Femur (tissue), 1 donor: ENCODE measurements around the gene EIF1AY.
A peak's percentile ranks its signal among the peaks of the same experiment; 100 is the strongest.
"Not testable (repeated sequence)": the region's sequence is repeated elsewhere in the genome, so short reads cannot be mapped to it uniquely, and the experiment has no call there.

ENCODE experiments used
- DNase-seq: peaks from one replicate; pipeline ENCODE4 v3.0.0-alpha.2; 2017

EIF1AY gene, protein sequence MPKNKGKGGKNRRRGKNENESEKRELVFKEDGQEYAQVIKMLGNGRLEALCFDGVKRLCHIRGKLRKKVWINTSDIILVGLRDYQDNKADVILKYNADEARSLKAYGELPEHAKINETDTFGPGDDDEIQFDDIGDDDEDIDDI

DNA sequence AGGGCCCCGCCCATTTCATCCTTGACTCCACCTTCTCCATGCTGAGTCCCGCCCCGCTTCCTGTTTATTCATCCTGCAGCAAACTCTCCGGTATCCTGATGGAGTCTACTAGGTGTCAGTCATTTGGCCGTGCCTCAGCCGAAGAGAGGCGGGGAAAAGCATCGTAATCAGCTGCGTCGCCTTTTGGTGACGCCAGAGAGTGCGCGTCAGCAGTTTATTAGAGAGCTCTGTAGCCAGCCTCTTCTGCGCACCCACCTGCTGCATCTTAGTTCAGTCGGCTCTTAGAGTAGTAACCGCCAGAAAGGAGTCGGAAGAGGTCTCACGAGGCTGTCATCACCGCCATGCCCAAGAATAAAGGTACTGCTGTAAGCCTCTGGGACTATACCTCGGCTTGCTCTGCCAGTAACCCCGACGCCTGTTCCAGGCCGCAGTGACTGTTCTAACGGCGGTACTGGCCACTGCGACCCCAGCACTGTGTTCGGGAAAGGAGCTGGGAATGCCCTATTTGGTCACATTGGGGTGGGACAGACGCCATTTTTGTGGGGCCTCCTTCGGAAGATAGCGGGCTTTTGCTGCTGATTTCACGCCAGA, at the start of gene EIF1AY:
TSS of gene EIF1AY (plus strand) at position 246 of the 591 bp plus-strand sequence. CDS start at position 342, 96 bp downstream.
- DNase-seq: peak; percentile 0

- DNase-seq: no peak
These were observed 47.1 kb upstream of the EIF1AY start for GRCh38 chrY:20528435-20528834.

- DNase-seq: no peak
These were observed 37.4 kb upstream of the EIF1AY start for GRCh38 chrY:20538186-20538585.

- DNase-seq: no peak
These were observed 36.6 kb upstream of the EIF1AY start for GRCh38 chrY:20538933-20539332.

- DNase-seq: no peak
These were observed 31.1 kb upstream of the EIF1AY start for GRCh38 chrY:20544451-20544960.

DNA sequence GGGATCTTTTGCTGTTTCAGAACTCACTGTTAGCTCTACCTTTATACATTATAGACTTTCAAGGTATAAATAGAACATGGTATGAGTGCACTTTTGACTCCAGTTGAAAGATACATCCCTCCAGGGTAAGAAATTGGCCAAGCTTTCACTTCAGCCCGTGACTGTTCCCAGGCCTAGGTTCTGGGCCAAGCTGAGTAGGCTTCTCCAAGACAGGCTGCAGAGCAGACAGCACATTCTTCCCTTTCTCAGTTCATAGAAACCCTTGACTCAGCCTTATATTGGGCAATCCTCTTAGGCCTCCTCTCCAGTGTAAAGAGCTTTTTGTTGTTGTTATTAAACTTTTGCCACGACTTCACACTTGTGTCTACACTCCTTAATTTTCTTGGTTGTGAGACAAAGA, 29.5 kb upstream of the EIF1AY start:
- no peak for DNase-seq

DNA sequence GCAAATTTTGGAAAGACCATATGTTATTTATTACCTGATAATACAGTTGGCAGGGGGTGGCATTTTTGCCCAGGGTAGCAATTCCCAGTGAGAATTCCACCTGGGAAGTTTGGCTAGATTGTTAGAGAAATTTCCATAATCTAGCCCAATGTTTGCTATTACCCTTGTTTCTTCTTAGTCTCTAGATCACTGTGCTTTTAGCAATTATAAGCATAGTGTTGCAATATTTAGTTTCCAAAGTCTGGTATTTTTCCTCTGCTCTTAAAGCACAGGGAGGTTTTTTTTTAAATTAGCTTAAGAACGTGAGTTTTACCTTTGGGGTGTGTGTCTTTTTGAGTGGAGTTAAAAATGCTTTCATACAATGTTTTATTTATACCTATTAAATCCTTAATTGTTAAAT, 26.3 kb upstream of the EIF1AY start:
- no peak for DNase-seq

GRCh38 chrY:20551840-20552239, 23.7 kb upstream of the EIF1AY start:
- DNase-seq: no peak

- not testable (repeated sequence) for DNase-seq
These were observed 22.7 kb upstream of the EIF1AY start for GRCh38 chrY:20552764-20553323.

GRCh38 chrY:20555820-20556219, 19.8 kb upstream of the EIF1AY start:
- no peak for DNase-seq

GRCh38 chrY:20558677-20559076, 16.9 kb upstream of the EIF1AY start:
- no peak for DNase-seq

GRCh38 chrY:20559873-20560512, 15.6 kb upstream of the EIF1AY start:
- no peak for DNase-seq

DNA sequence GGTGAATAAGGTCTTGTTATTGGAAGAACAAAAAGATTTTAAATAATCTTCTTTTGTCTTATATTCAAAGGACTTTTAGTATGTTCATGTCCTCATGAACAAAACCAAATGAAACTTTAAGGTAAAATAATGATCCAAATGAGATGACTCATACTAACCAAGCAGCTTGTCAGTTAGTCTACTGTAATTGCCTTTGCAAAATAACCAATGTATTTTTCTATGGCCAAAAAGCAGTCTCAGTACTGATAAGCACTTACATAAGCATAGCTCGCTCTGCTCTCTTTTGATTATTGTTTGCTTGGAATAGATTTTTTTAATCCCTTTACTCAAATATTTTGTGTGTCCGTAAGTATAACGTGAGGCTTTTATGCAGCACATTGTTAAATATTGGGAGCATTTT, 4.3 kb upstream of the EIF1AY start:
- no peak for DNase-seq

DNA sequence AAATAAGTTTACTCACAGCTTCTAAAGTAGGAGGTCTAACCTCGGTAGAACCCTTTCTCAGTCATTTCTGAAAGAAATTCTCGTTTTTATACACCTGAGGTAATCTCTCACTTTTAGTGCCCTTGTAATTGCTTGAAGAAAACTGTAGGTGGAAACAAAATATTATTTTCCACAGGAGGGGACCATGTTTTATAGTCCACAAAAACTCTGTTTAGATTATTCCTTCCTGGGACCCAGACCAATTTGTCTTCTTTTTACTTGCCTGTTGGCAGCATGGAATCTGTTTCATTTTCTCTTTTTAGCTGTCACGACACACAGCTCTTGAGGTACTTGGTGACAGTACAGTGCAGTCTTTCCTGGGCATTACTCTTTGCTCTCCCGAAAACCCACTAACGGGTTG, 930 bp downstream of the EIF1AY start:
- DNase-seq: no peak

DNA sequence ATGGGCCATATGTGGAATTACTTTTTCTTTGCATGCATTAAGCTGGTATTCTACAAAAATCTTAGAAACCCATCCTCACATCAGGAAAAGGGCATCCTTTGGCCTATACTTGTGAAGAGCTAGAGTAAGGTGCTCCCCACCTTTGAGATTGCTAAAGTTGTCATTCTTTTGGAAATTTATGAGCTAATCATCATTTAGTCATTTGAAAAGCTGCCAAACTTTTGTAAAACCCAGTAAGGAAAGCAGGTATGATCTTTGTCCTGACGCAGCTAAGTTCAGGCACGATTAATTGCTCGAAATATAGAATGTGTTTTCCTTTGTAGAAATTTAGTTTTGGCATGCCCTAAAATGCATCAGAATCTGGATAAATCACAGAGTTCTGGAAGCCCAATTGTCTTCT, 2.6 kb downstream of the EIF1AY start:
- DNase-seq: no peak

GRCh38 chrY:20581687-20582086, 6.1 kb downstream of the EIF1AY start:
- no peak for DNase-seq

- no peak for DNase-seq
These were observed 10.6 kb downstream of the EIF1AY start for GRCh38 chrY:20586161-20586560.
